Urinary bladder (tissue), 4 donors: Measurements from ENCODE around the gene MEIS2. TPM values are rescaled to one million over a fixed set of nuclear protein-coding genes. Genes with fewer than 3 reads are reported as not detected.

ENCODE experiments used
- DNase-seq: peaks from one replicate; pipeline ENCODE4 v3.0.0-alpha.2; 2015; ENCODE audit errors: extremely low spot score
- H3K27ac ChIP-seq: one replicate; pipeline ENCODE4 v1.5.1; 2013; ENCODE audit warnings: low read depth, mild to moderate bottlenecking, moderate library complexity
- H3K36me3 ChIP-seq: one replicate; pipeline ENCODE4 v1.6.1; 2013; ENCODE audit warnings: mild to moderate bottlenecking, moderate library complexity; ENCODE audit not compliant: insufficient read depth
- H3K4me1 ChIP-seq: one replicate; pipeline ENCODE4 v1.6.1; 2013; ENCODE audit warnings: mild to moderate bottlenecking, moderate library complexity; ENCODE audit not compliant: insufficient read depth
- H3K4me3 ChIP-seq: one replicate; pipeline ENCODE4 v1.5.1; 2013; ENCODE audit warnings: low read depth, low read length
- WGBS: extraction: QIAGEN DNeasy Blood & Tissue Kit; methylation state at CpG from one replicate; pipeline ENCODE4 v1.1.7; 2013; 5-methylcytosine and 5-hydroxymethylcytosine counted together
- polyA plus RNA-seq: library from polyadenylated mRNA; stranded (reverse); fragments of 200-250 nt; gene quantifications from one replicate; pipeline ENCODE4 v1.2.3, GENCODE V29; 2013
- total RNA-seq: library from RNA; depleted of rRNA; stranded (reverse); fragments of >200 nt; gene quantifications from one replicate; pipeline ENCODE4 v1.2.3, GENCODE V29; 2014
- donor health status: healthy with polysubstance abuse.
- donor health status: healthy.

The MEIS2 gene
- total and polyA plus RNA-seq, 2 donors = 79.8 to 163 TPM

GRCh38 chr15:37108381-37109167, 8.2 kb upstream of the MEIS2 start:
- 60% methylated on average over 15 of the region's 15 CpGs for WGBS
- no peak overlapping the region for H3K4me3 ChIP-seq
- peaks cover 3% of the 10 kb centered on the region for H3K4me1 ChIP-seq
- H3K36me3 ChIP-seq = no peaks in the 10 kb centered on the region
- no peak for DNase-seq
- no peak overlapping the region for H3K27ac ChIP-seq

GRCh38 chr15:37107744-37108380, 7.5 kb upstream of the MEIS2 start:
- H3K27ac ChIP-seq = no peak overlapping the region
- H3K4me3 ChIP-seq = no peak overlapping the region

DNA sequence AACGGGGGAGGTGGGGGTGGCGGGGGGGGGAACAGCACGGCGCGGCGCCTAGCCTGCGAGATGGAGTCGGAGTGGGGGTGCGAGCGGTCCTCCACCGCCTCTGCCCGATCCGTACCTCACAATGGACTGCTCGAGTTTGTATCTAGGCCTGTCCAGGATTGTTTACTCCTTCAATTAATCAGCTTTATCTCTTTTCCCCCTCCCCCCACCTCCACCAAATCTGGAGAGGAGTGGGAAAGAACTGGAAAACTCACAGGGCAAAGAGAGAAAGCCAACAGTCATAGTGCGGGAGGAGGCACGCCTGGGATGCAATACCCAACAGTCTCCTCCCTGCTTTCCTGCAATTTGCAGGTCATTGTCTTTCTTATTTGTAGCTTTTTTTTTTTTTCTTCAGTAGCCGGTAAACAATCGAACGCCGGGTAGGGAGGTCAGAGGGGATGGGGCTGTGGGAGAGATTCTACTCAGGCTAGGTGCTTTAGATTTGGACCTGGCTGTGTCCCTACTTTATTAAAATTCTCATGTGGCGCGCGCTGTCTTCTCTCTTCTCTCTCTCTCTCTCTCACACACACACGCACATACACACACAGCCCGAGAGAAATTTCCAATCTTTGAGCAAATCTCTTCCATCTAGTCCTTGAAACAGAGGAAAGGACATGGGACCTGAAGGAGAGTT, 6.9 kb upstream of the MEIS2 start:
- H3K27ac ChIP-seq = no peak overlapping the region
- peak overlapping the region; percentile 26 for H3K4me3 ChIP-seq
- H3K4me1 ChIP-seq = peaks cover 3% of the 10 kb centered on the region
- H3K36me3 ChIP-seq = no peaks in the 10 kb centered on the region
- 25% methylated on average over 25 of the region's 25 CpGs for WGBS
- no peak for DNase-seq

More at GRCh38 chr15:37107744-37108380, 7.5 kb upstream of the MEIS2 start:
- no peak for DNase-seq
- Histone ChIP-seq H3K36me3 (no peaks in the 10 kb centered on the region), H3K4me1 (peaks cover 3% of the 10 kb centered on the region)
- WGBS = 55% methylated on average over 10 of the region's 10 CpGs

DNA sequence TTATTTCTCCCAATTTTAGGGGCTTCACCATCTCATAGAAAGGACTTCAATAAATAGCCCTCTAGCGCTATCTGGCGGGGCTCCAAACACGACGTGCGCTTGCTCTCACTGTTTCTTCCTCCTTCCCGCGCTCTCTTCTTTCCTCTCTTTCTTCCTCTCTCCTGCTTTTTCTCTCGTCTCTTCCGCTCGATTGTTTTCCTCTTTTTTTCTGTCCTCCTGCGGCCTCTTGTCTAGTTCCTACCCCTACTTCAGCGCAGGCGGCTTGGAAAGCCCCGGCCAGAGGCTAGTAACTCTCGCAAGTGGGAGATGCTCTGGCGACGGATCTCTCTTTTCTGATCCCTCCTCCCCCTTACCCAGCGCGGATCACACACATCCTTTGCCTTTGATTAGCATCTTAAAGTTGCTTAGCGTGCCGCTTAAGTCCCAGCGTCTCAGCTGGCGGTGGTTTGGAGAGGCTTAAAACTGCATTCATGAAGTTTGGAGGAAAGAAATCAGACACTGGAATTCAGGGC, 6.2 kb upstream of the MEIS2 start:
- 6% methylated on average over 23 of the region's 23 CpGs for WGBS
- no peak for DNase-seq
- H3K27ac ChIP-seq = peak overlapping the region; percentile 18
- peak overlapping the region; percentile 26 for H3K4me3 ChIP-seq
- no peaks in the 10 kb centered on the region for H3K36me3 ChIP-seq
- H3K4me1 ChIP-seq = peaks cover 3% of the 10 kb centered on the region

DNA sequence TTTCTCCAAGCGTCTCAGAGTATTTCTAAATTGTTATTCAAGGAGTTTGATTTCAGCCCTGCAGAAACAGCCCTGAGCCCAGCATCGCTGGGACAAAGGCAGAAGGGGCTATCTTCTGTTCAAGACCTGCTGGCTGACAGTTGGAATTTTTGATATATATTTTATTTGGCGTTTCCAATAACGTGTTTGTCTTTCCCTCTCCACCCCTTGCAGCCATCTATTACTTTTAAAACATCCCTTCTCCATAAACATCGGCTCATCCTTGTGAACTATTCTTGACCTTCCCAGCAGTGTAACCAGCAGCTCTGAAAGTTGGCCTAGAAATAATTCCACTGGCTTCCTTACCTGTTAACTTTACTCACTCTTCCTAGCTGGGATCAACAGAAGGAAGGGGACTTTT, 5.5 kb upstream of the MEIS2 start:
- Histone ChIP-seq H3K4me1 (peaks cover 3% of the 10 kb centered on the region), H3K36me3 (no peaks in the 10 kb centered on the region), H3K27ac (no peak overlapping the region), H3K4me3 (no peak overlapping the region)
- WGBS = 33% methylated on average over 5 of the region's 5 CpGs
- no peak for DNase-seq

DNA sequence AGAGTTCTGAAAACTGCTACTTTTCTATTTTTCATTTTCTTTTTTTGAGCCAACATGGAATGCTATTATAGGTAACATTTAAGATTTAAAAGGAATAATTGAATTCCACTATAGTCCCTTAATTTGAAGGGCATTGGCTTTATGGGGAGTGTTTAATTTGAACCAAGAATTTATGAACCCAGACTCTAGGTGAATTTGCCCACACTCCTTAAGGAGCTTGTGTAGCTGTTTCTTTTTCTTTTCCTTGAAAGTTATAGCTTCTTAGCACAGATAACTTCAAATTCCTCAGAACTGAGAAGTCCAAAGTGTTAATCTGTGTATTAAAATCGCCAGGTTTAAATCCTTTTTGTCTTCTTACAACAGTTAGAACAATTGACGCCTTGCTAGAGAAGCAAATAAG, 4.7 kb upstream of the MEIS2 start:
- Histone ChIP-seq H3K4me3 (no peak overlapping the region), H3K27ac (no peak overlapping the region), H3K36me3 (no peaks in the 10 kb centered on the region), H3K4me1 (no peaks in the 10 kb centered on the region)
- WGBS = 50% methylated on average over 2 of the region's 2 CpGs
- DNase-seq = no peak

DNA sequence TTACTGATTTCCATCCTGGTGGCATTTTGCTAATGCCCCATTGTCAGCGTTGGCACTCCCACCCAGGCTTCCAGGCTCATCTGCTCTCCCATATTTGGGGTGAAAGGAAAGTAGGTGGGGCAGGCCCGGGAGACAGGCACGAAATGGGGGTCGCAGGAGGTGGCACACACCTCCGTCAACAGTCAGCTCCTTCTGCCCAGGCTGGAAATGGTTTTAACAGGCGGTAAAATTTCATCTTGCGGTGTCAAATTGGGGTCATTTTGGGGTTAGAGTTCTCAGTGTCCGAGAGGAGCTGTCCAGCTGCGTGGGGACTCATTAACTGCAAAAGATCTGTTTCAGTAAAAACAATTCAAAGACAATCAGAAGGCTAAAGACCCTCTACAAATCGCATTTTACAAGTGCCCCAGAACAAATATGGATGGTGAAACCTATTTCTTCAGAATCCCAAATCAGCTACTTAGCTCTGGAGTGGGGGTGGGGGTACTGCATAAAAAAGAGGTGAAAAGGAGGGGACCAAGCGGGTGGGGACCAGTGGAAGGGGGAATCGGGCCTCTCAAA, 4.2 kb upstream of the MEIS2 start:
- no peak overlapping the region for H3K27ac ChIP-seq
- 41% methylated on average over 12 of the region's 12 CpGs for WGBS
- no peak overlapping the region for H3K4me3 ChIP-seq

GRCh38 chr15:37103475-37104423, 3.4 kb upstream of the MEIS2 start:
- Histone ChIP-seq H3K36me3 (no peaks in the 10 kb centered on the region), H3K4me1 (no peaks in the 10 kb centered on the region), H3K4me3 (no peak overlapping the region), H3K27ac (no peak overlapping the region)
- 40% methylated on average over 27 of the region's 27 CpGs for WGBS
- no peak for DNase-seq

More for the DNA sequence above, 4.2 kb upstream of the MEIS2 start:
- no peak for DNase-seq
- H3K4me1 ChIP-seq = no peaks in the 10 kb centered on the region
- no peaks in the 10 kb centered on the region for H3K36me3 ChIP-seq

- 25% methylated on average over 2 of the region's 2 CpGs for WGBS
- Histone ChIP-seq H3K27ac (no peak overlapping the region), H3K4me3 (peak overlapping the region; percentile 91), H3K36me3 (no peaks in the 10 kb centered on the region), H3K4me1 (no peaks in the 10 kb centered on the region)
- DNase-seq = no peak
These were observed 2.8 kb upstream of the MEIS2 start for GRCh38 chr15:37103163-37103435.

GRCh38 chr15:37102305-37103162, 2.2 kb upstream of the MEIS2 start:
- Histone ChIP-seq H3K36me3 (no peaks in the 10 kb centered on the region), H3K4me3 (peak overlapping the region; percentile 91), H3K4me1 (no peaks in the 10 kb centered on the region), H3K27ac (no peak overlapping the region)
- 6% methylated on average over 38 of the region's 38 CpGs for WGBS
- no peak for DNase-seq

DNA sequence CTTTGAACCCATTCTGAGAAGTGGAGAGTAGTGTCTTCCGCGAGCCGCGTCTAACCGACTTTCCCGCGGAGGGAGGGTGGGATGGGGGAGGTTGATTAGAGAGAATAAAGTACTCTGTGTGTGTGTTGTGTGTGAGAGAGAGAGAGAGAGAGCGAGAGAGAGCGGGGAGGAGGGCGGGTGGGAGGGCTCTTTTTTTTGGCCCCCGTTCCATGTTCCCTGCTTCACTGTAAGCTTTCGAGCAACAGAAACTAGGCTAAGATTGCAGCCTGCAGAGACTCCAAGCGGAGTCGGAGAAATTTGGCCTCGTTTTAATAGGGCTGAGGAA, 1.6 kb upstream of the MEIS2 start:
- Histone ChIP-seq H3K27ac (peak overlapping the region; percentile 92), H3K4me1 (no peaks in the 10 kb centered on the region), H3K4me3 (peak overlapping the region; percentile 91), H3K36me3 (no peaks in the 10 kb centered on the region)
- WGBS = 2% methylated on average over 15 of the region's 15 CpGs
- DNase-seq = no peak

DNA sequence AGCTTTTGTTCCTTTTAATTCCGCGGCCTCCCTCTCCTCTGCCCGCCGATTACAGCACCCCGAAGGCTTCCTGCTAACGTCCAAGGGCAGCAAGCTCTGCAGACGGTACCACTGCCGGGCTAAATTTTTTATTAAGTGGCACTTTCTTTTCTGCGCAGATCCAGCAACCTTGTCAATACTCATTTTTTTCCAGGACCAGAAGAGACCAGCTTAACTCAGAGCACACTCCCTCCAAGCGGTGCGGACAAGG, 542 bp upstream of the MEIS2 start:
- DNase-seq = no peak
- under 1% methylated on average over 11 of the region's 11 CpGs for WGBS
- Histone ChIP-seq H3K4me1 (no peaks in the 10 kb centered on the region), H3K36me3 (no peaks in the 10 kb centered on the region), H3K4me3 (peak overlapping the region; percentile 91), H3K27ac (peak overlapping the region; percentile 92)
